HepG2 (cell line): ENCODE results near the gene OSM. TPM values are rescaled to one million over a fixed set of nuclear protein-coding genes. Genes with fewer than 3 reads are reported as not detected.

Experiments used
- ATAC-seq: fragments of 200-7000 bp; cut with Tn5 transposase; 3 replicates; pipeline ENCODE4 v1.9.1; 2020; ENCODE audit warnings: mild to moderate bottlenecking, moderate library complexity
- BruUV-seq: library from RNA; stranded (reverse); fragments of 400-500 nt; replicated peaks from 2 replicates; lab custom pipeline; 2021; lab: Mats Ljungman, UMichigan
- CTCF ChIA-PET: fragments of 300-600 bp; formaldehyde crosslinking; extraction: SDS; loops from one replicate; lab custom pipeline; 2021; ENCODE audit warnings: low total read pairs, inconsistent platforms, low intra/inter-chr PET ratio; lab: Yijun Ruan, JAX
- POLR2A ChIA-PET: fragments of 350-600 bp; sonication (Branson Sonifier 250); formaldehyde crosslinking; loops from one replicate; lab custom pipeline; 2020; ENCODE audit warnings: antibody characterized with exemption, inconsistent platforms; lab: Yijun Ruan, JAX
- DNase-seq: peaks from one replicate; pipeline ENCODE4 v3.0.0-alpha.2; 2015; ENCODE audit warnings: low spot score
- FAIRE-seq: peaks from 3 replicates; lab custom pipeline; 2011; peaks lifted over from hg19 to GRCh38; lab: Jason Lieb, UNC
- H2AFZ ChIP-seq: one replicate; pipeline ENCODE4 v1.6.1; 2011; ENCODE audit warnings: low read length, inconsistent platforms
- H3K27ac ChIP-seq: fragments of 300-600 bp; 3 replicates; pipeline ENCODE4 v1.8.0; 2011; ENCODE audit warnings: mixed run types, mild to moderate bottlenecking, mixed read lengths, low read length, inconsistent platforms; ENCODE audit not compliant: insufficient read depth; ENCODE audit errors: extremely low read length
- H3K27me3 ChIP-seq, 2 experiments: fragments of 200-600 bp in 1 of 2; 2 replicates in 1 of 2; 3 replicates in 1 of 2; pipeline versions ENCODE4 v1.6.0 to v1.8.0; 2011; ENCODE audit warnings: low read length in 2 of 2, mild to moderate bottlenecking in 2 of 2, moderate library complexity in 2 of 2, inconsistent platforms in 1 of 2; ENCODE audit not compliant: insufficient read depth in 2 of 2, control insufficient read depth in 1 of 2
- H3K36me3 ChIP-seq, 2 experiments: fragments of 200-600 bp in 1 of 2; replicated peaks in 1 of 2; 2 replicates in 1 of 2; 3 replicates in 1 of 2; pipeline versions ENCODE4 v1.5.1 to v1.8.0; 2011; ENCODE audit warnings: low read length in 2 of 2, inconsistent platforms in 1 of 2; ENCODE audit not compliant: insufficient read depth in 2 of 2, control insufficient read depth in 1 of 2
- H3K4me1 ChIP-seq: 2 replicates; pipeline ENCODE4 v1.5.1; 2012; ENCODE audit warnings: low read length, inconsistent platforms; ENCODE audit not compliant: insufficient read depth
- H3K4me2 ChIP-seq: 2 replicates; pipeline ENCODE4 v1.6.0; 2011; ENCODE audit warnings: low read depth, low read length, inconsistent platforms
- H3K4me3 ChIP-seq, 3 experiments: fragments of 200-600 bp in 1 of 3; sonication (generic), shearing (Covaris generic) in 1 of 3; replicated peaks in 1 of 3; 2 replicates each; pipeline ENCODE4 v1.5.1; 2011 to 2016; ENCODE audit warnings: low read length in 3 of 3, inconsistent platforms in 2 of 3, low read depth in 2 of 3, mild to moderate bottlenecking in 2 of 3, control low read depth in 1 of 3, mixed read lengths in 1 of 3; ENCODE audit not compliant: insufficient read depth in 1 of 3
- H3K79me2 ChIP-seq: one replicate; pipeline ENCODE4 v1.6.1; 2011; ENCODE audit warnings: low read length, inconsistent platforms; ENCODE audit not compliant: insufficient read depth
- H3K9ac ChIP-seq: 2 replicates; pipeline ENCODE4 v1.6.0; 2011; ENCODE audit warnings: mild to moderate bottlenecking, low read depth, low read length, inconsistent platforms; ENCODE audit not compliant: insufficient read depth
- H3K9me3 ChIP-seq: 2 replicates; pipeline ENCODE4 v1.5.1; 2012; ENCODE audit warnings: mild to moderate bottlenecking, low read length
- H4K20me1 ChIP-seq: 2 replicates; pipeline ENCODE4 v1.6.0; 2011; ENCODE audit warnings: inconsistent platforms, mild to moderate bottlenecking, low read length, moderate library complexity; ENCODE audit not compliant: insufficient read depth
- ARID3A ChIP-seq: IDR thresholded peaks from 2 replicates; pipeline ENCODE4 v1.6.1; 2012; ENCODE audit warnings: low read depth, low read length, improper control_type of control experiment
- HMGXB4 ChIP-seq, 2 experiments: sonication (generic) in 1 of 2; formaldehyde crosslinking in 1 of 2; IDR thresholded peaks; 2 replicates each; pipeline versions ENCODE4 v1.4.0 to v1.6.1; 2018 to 2020; ENCODE audit warnings: missing genetic modification reagents in 2 of 2, borderline replicate concordance in 1 of 2, low read depth in 1 of 2, mild to moderate bottlenecking in 1 of 2, missing biosample characterization in 1 of 2
- KDM1A ChIP-seq: IDR thresholded peaks from 2 replicates; pipeline ENCODE4 v1.6.1; 2016; ENCODE audit warnings: missing compliant biosample characterization
- NCOA1 ChIP-seq: sonication (generic); formaldehyde crosslinking; IDR thresholded peaks from 2 replicates; pipeline ENCODE4 v1.9.0; 2021; ENCODE audit warnings: missing genetic modification reagents
- NFE2L2 ChIP-seq: fragments of 150-350 bp; IDR thresholded peaks from 2 replicates; pipeline ENCODE4 v1.6.1; 2014; ENCODE audit warnings: low read length
- TFE3 ChIP-seq: IDR thresholded peaks from 2 replicates; pipeline ENCODE4 v1.6.1; 2016
- THYN1 ChIP-seq: sonication (generic); formaldehyde crosslinking; IDR thresholded peaks from 2 replicates; pipeline ENCODE4 v1.8.1; 2023; ENCODE audit warnings: low read depth, mild to moderate bottlenecking, moderate library complexity, missing genetic modification reagents, borderline replicate concordance
- ZNF225 ChIP-seq: sonication (generic); formaldehyde crosslinking; IDR thresholded peaks from 2 replicates; pipeline ENCODE4 v1.4.0; 2020; ENCODE audit warnings: mild to moderate bottlenecking, missing genetic modification reagents
- ZNF281 ChIP-seq: sonication (generic); formaldehyde crosslinking; IDR thresholded peaks from 2 replicates; pipeline ENCODE4 v1.4.0; 2020; ENCODE audit warnings: missing genetic modification reagents, borderline replicate concordance
- ZNF670 ChIP-seq: sonication (generic); formaldehyde crosslinking; IDR thresholded peaks from 2 replicates; pipeline ENCODE4 v1.8.0; 2022; ENCODE audit warnings: mild to moderate bottlenecking, missing genetic modification reagents, borderline replicate concordance
- ZNF720 ChIP-seq: sonication (generic); formaldehyde crosslinking; IDR thresholded peaks from 2 replicates; pipeline ENCODE4 v1.4.0; 2020; ENCODE audit warnings: missing genetic modification reagents
- ZNF772 ChIP-seq: sonication (generic); formaldehyde crosslinking; IDR thresholded peaks from 2 replicates; pipeline ENCODE4 v1.5.0; 2020; ENCODE audit warnings: mild to moderate bottlenecking, missing genetic modification reagents
- ZNF883 ChIP-seq: sonication (generic); formaldehyde crosslinking; IDR thresholded peaks from 2 replicates; pipeline ENCODE4 v1.5.1; 2020; ENCODE audit warnings: mild to moderate bottlenecking, missing genetic modification reagents; ENCODE audit errors: not compliant biosample characterization
- WGBS: methylation state at CpG from one replicate; pipeline ENCODE4 v1.1.6; 2017; ENCODE audit warnings: low lambda C conversion rate; 5-methylcytosine and 5-hydroxymethylcytosine counted together
- in situ Hi-C: cut with HindIII; loops from 2 replicates; pipeline ENCODE4 v1.10.0; 2017; ENCODE audit warnings: low pct_unique_long_range_greater_than_20kb; ENCODE audit not compliant: extremely low pct_ligation_motif_present
- intact Hi-C: fragments of 100-400 bp; cut with micrococcal nuclease; formaldehyde crosslinking; loops from one replicate; pipeline ENCODE4 v1.10.0; 2022; ENCODE audit not compliant: unreplicated experiment
- polyA plus RNA-seq, 8 experiments: library from polyadenylated mRNA; depleted of rRNA in 3 of 8; stranded (reverse) in 7 of 8; unstranded in 1 of 8; fragments of >200 nt; fragmentation: Illumina TruSeq in 4 of 8; extraction: Trizol in 4 of 8; gene quantifications; 2 replicates each; pipeline versions ENCODE4 v1.2.1 to v1.2.3, GENCODE V29; 2011 to 2016; ENCODE audit warnings: low read depth in 4 of 8, missing spikeins in 1 of 8, mixed read lengths in 1 of 8; ENCODE audit not compliant: insufficient read depth in 1 of 8
- total RNA-seq, 5 experiments: library from RNA; depleted of rRNA; stranded (reverse); fragments of >200 nt; fragmentation: Illumina TruSeq; extraction: Trizol; gene quantifications; 2 replicates each; pipeline ENCODE4 v1.2.3, GENCODE V29; 2016; ENCODE audit warnings: low read depth in 1 of 5

Gene OSM
- total and polyA plus RNA-seq, 2 of the 13 experiments (the other 11 are each of a cell fraction or from before 2014, with no cell fraction given): not detected

- no peak for TF ChIP-seq ZNF281 (CRISPR knock-in tag)
- TF ChIP-seq NCOA1 (CRISPR knock-in tag): no peak
Measured at GRCh38 chr22:30305906-30306626, 39.4 kb upstream of the OSM start (continued).

- H3K9ac ChIP-seq: no peak overlapping the region
- POLR2A ChIA-PET: no interaction called here
- in situ Hi-C loops (no loop called here), intact Hi-C loops (no loop called here)
- H3K4me3 ChIP-seq: no peak overlapping the region
- no peak overlapping the region for H3K27ac ChIP-seq
- H3K79me2 ChIP-seq: no peaks in the 10 kb centered on the region
- BruUV-seq: no TSS peak
- no peak for DNase-seq
- no peaks in the 10 kb centered on the region for H3K9me3 ChIP-seq
- H4K20me1 ChIP-seq: no peaks in the 10 kb centered on the region
- no peak overlapping the region for H3K4me2 ChIP-seq
- FAIRE-seq: no peak
- CTCF ChIA-PET: no interaction called here
- no peak for ATAC-seq
- peaks cover 3 to 9% of the 10 kb centered on the region in 2 experiments; a peak in 3 of 5 replicates for H3K36me3 ChIP-seq
- H2AFZ ChIP-seq: no peak overlapping the region
- H3K27me3 ChIP-seq: no peaks in the 10 kb centered on the region
- H3K4me1 ChIP-seq: peaks cover 5% of the 10 kb centered on the region; the same call in 1 of the 2 replicates
- 80% methylated on average over 4 of the region's 4 CpGs for WGBS
- no peak for TF ChIP-seq ARID3A
- TF ChIP-seq ZNF720: no peak
- TF ChIP-seq HMGXB4 (CRISPR knock-in tag; IDR thresholded peaks at IDR 0.05; ENCODE audit: borderline replicate concordance in 1 of 2, low read depth in 1 of 2): no peak
- no peak for TF ChIP-seq ZNF670 (CRISPR knock-in tag)
- TF ChIP-seq KDM1A (CRISPR knock-in tag): no peak
- no peak for TF ChIP-seq ZNF772 (CRISPR knock-in tag)
- no peak for TF ChIP-seq NFE2L2
- TF ChIP-seq TFE3 (CRISPR knock-in tag): no peak
- no peak for TF ChIP-seq THYN1 (CRISPR knock-in tag)
- no peak for TF ChIP-seq ZNF883
- TF ChIP-seq ZNF225: no peak
Measured at GRCh38 chr22:30305519-30305905, 38.9 kb upstream of the OSM start.
